ENCODE data around the gene BLMH.

DNA sequence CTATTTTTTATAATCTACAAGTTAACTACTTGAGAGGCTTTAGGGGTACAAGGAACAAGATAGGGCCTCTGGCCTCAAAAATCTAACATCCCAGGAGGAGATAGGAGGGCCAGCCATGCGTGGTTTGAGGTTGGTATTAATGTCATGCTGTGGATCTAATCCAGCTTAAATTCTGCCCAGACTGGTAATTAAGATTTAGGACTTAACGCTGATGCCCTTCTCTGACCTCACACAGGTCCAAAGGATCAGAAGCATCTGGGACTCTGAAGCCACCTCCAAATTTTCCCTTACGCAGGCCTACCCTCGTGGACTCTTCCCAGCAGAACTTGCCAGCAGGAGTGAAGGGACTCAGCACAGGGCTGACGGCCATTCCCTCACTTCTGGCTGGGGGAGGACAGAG lies 71.3 kb downstream of the BLMH start:
- TF ChIP-seq EZH2 (optimal IDR thresholded peaks at IDR 0.05; ENCODE audit: low read depth, low read length), result no peak
- TF ChIP-seq, protein P1, sequence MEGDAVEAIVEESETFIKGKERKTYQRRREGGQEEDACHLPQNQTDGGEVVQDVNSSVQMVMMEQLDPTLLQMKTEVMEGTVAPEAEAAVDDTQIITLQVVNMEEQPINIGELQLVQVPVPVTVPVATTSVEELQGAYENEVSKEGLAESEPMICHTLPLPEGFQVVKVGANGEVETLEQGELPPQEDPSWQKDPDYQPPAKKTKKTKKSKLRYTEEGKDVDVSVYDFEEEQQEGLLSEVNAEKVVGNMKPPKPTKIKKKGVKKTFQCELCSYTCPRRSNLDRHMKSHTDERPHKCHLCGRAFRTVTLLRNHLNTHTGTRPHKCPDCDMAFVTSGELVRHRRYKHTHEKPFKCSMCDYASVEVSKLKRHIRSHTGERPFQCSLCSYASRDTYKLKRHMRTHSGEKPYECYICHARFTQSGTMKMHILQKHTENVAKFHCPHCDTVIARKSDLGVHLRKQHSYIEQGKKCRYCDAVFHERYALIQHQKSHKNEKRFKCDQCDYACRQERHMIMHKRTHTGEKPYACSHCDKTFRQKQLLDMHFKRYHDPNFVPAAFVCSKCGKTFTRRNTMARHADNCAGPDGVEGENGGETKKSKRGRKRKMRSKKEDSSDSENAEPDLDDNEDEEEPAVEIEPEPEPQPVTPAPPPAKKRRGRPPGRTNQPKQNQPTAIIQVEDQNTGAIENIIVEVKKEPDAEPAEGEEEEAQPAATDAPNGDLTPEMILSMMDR (IDR thresholded peaks at IDR 0.05; ENCODE audit: low read length), result no peak
- TF ChIP-seq EZH2phosphoT487 (IDR thresholded peaks at IDR 0.05; ENCODE audit: low read length), result no peak
